Astrocyte of the spinal cord (primary cell): ENCODE data around the gene NOTUM.
"Not testable (repeated sequence)": the region's sequence is repeated elsewhere in the genome, so short reads cannot be mapped to it uniquely, and the experiment has no call there.

ENCODE experiments used
- DNase-seq: peaks from one replicate; pipeline ENCODE4 v3.0.0; 2011; ENCODE audit warnings: low read depth, low spot score
- H3K4me3 ChIP-seq: 2 replicates; pipeline ENCODE4 v1.5.1; 2011; ENCODE audit warnings: low read depth, mild to moderate bottlenecking, low read length, moderate library complexity
- CTCF ChIP-seq: IDR thresholded peaks from 2 replicates; pipeline ENCODE4 v1.5.1; 2012; ENCODE audit warnings: low read depth, mild to moderate bottlenecking, low read length, inconsistent platforms
- in situ Hi-C: cut with HindIII; loops from 2 replicates; pipeline ENCODE4 v1.10.0; 2017; ENCODE audit warnings: low sequenced_read_pairs

NOTUM gene

GRCh38 chr17:81955058-81955681 lies 5.8 kb downstream of the NOTUM start:
- H3K4me3 ChIP-seq: no peak overlapping the region
- in situ Hi-C loops: no loop called here
- TF ChIP-seq CTCF: no peak
- DNase-seq: no peak

GRCh38 chr17:81954131-81955057 lies 6.6 kb downstream of the NOTUM start:
- no peak for TF ChIP-seq CTCF
- in situ Hi-C loops: no loop called here
- no peak for DNase-seq
- no peak overlapping the region for H3K4me3 ChIP-seq

- H3K4me3 ChIP-seq, in situ Hi-C loops, DNase-seq: not testable (repeated sequence)
Measured at GRCh38 chr17:81953443-81953842, 7.5 kb downstream of the NOTUM start.

GRCh38 chr17:81952792-81953228 lies 8.2 kb downstream of the NOTUM start:
- H3K4me3 ChIP-seq: no peak overlapping the region
- in situ Hi-C loops: no loop called here
- TF ChIP-seq CTCF: no peak
- DNase-seq: no peak

GRCh38 chr17:81951785-81952684 lies 9.0 kb downstream of the NOTUM start:
- in situ Hi-C loops: no loop called here
- no peak for TF ChIP-seq CTCF
- no peak overlapping the region for H3K4me3 ChIP-seq
- DNase-seq: no peak

GRCh38 chr17:81950501-81950900 lies 10.5 kb downstream of the NOTUM start:
- H3K4me3 ChIP-seq: no peak overlapping the region
- DNase-seq: no peak
- in situ Hi-C loops: no loop called here
- no peak for TF ChIP-seq CTCF
